Left lung (tissue), 10 donors: Measurements from ENCODE around the gene RLN2. TPM values are rescaled to one million over a fixed set of nuclear protein-coding genes. Genes with fewer than 3 reads are reported as not detected.

Source experiments
- ATAC-seq: fragments of 200-7000 bp; cut with Tn5 transposase; one replicate; pipeline ENCODE4 v1.9.1; 2020; ENCODE audit warnings: moderate library complexity
- DNase-seq, 4 donors: peaks; one replicate each; pipeline ENCODE4 v3.0.0-alpha.2; 2013 to 2020
- H3K27ac ChIP-seq, 2 donors: fragments of 200-600 bp; sonication (generic) in 1 of 2; one replicate each; pipeline versions ENCODE4 v1.5.0 to v1.8.0; 2020 to 2021
- H3K27me3 ChIP-seq, 2 donors: fragments of 200-600 bp; sonication (generic) in 1 of 2; one replicate each; pipeline versions ENCODE4 v1.5.0 to v1.8.0; 2020 to 2021
- H3K36me3 ChIP-seq, 2 donors: fragments of 200-600 bp; sonication (generic) in 1 of 2; one replicate each; pipeline versions ENCODE4 v1.5.0 to v1.8.0; 2020 to 2021
- H3K4me1 ChIP-seq, 2 donors: fragments of 200-600 bp; one replicate each; pipeline ENCODE4 v1.8.0; 2021
- H3K4me3 ChIP-seq, 2 donors: fragments of 200-600 bp; sonication (generic) in 1 of 2; one replicate each; pipeline versions ENCODE4 v1.5.0 to v1.8.0; 2020 to 2021; ENCODE audit warnings: mild to moderate bottlenecking in 1 of 2
- H3K9me3 ChIP-seq, 2 donors: fragments of 200-600 bp; sonication (generic) in 1 of 2; one replicate each; pipeline versions ENCODE4 v1.5.0 to v1.8.0; 2020 to 2021
- intact Hi-C, 2 donors: fragments of 100-400 bp; cut with DNase I; formaldehyde crosslinking; loops; one replicate each; pipeline versions ENCODE4 v1.11.2 to v1.14.2; 2022
- polyA plus RNA-seq, 6 donors: library from polyadenylated mRNA; unstranded; fragments of 120-200 nt; gene quantifications; one replicate each; pipeline ENCODE4 v1.2.1, GENCODE V29; 2013; ENCODE audit not compliant: insufficient read length in 6 of 6
- total RNA-seq, 2 donors: library from RNA; stranded (reverse); fragmentation: NEBNext Ultra II Directional; extraction: Animal tissue kit (Norgen Biotek cat#: 25700); gene quantifications; one replicate each; pipeline ENCODE4 v1.2.1, GENCODE V29; 2021
- TF ChIP-seq, protein P1 (sequence below), 2 donors: fragments of 200-600 bp; sonication (generic) in 1 of 2; IDR thresholded peaks; one replicate each; pipeline versions ENCODE4 v1.5.0 to v1.8.0; 2021; ENCODE audit warnings: antibody characterized with exemption in 2 of 2
- donor health status: DM: no; HTN: yes; CAD: no.
- donor health status: DM: no; HTN: no; CAD: no.

Gene RLN2
- total and polyA plus RNA-seq, 8 donors, result 0.55 to 3.5 (median 2.1) TPM

DNA sequence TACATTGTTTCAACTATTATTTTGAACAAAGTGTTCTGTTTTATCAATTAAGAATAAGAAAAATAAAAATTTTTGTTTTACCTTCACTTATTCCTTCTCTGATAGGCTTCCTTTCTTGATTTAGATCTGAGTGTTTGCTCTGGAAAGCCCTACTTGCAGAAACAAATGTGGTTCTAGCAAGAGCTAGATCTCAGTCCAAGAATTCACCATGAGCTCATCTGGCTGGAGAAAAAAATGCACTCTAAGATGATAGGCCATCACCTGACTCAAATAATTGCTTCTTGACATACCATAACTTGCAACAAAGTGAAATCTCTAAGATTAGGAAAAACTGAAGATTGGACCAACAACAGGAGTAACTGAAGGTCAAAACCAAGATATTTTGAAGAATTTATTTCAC is 6.3 kb upstream of the RLN2 start:
- Histone ChIP-seq H3K27ac (no peak overlapping the region), H3K4me3 (no peak overlapping the region), H3K36me3 (no peaks in the 10 kb centered on the region), H3K9me3 (peaks cover 0 to 17% of the 10 kb centered on the region in 2 donors), H3K4me1 (no peaks in the 10 kb centered on the region), H3K27me3 (no peaks in the 10 kb centered on the region)
- intact Hi-C loops, result no loop called here
- TF ChIP-seq, protein P1, sequence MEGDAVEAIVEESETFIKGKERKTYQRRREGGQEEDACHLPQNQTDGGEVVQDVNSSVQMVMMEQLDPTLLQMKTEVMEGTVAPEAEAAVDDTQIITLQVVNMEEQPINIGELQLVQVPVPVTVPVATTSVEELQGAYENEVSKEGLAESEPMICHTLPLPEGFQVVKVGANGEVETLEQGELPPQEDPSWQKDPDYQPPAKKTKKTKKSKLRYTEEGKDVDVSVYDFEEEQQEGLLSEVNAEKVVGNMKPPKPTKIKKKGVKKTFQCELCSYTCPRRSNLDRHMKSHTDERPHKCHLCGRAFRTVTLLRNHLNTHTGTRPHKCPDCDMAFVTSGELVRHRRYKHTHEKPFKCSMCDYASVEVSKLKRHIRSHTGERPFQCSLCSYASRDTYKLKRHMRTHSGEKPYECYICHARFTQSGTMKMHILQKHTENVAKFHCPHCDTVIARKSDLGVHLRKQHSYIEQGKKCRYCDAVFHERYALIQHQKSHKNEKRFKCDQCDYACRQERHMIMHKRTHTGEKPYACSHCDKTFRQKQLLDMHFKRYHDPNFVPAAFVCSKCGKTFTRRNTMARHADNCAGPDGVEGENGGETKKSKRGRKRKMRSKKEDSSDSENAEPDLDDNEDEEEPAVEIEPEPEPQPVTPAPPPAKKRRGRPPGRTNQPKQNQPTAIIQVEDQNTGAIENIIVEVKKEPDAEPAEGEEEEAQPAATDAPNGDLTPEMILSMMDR (IDR thresholded peaks at IDR 0.05), result no peak
- ATAC-seq (peak; percentile 70), DNase-seq (no peak)

DNA sequence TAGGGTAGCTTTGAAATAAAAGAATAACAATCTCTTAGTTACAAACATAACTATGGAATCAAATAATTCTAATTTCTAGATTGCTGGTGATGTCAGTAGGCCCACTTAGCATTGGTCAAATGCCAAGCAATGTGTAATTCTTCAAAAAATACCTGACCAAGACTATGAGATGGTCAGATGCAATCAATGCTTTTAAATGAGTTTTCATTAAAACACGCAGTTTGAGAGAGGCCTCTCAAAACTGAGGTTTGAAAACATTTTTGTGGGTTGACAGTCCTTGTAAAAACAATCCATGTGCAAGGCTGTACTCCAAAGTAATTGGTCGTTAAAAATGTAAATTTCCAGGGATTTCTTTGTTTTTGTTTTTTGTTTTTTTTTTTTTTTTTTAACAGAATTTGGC is 1.2 kb upstream of the RLN2 start:
- Histone ChIP-seq H3K36me3 (no peaks in the 10 kb centered on the region), H3K4me3 (no peak overlapping the region), H3K4me1 (no peaks in the 10 kb centered on the region), H3K27me3 (peaks cover 0 to 4% of the 10 kb centered on the region in 2 donors), H3K9me3 (no peaks in the 10 kb centered on the region), H3K27ac (no peak overlapping the region)
- ATAC-seq (no peak), DNase-seq (no peak)
- TF ChIP-seq, protein P1 (IDR thresholded peaks at IDR 0.05), result no peak
- intact Hi-C loops, result no loop called here

DNA sequence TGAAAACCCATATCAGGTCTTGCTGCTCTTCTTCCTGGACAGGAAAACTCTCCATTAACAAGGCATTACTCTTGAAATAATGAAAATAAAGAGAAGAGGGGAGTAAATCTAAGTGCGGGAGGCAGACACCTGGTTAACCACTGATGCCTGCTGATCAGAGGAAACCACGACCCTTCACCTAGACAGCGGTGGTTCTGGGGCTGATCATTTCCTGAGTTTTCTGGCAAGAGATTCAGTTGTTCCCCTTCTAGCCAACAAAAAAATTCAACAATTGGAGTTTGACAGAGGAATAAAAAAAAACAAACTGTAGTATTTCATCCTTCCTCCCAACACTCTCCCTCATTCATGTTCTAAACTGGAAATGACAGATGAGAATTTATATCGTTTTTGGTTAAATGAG is 3.0 kb downstream of the RLN2 start:
- no peak for DNase-seq
- no peaks in the 10 kb centered on the region for H3K4me1 ChIP-seq
- H3K27ac ChIP-seq, result no peak overlapping the region
- H3K4me3 ChIP-seq, result no peak overlapping the region
- H3K36me3 ChIP-seq, result no peaks in the 10 kb centered on the region
- TF ChIP-seq, protein P1 (IDR thresholded peaks at IDR 0.05), result no peak
- intact Hi-C loops, result no loop called here
- peaks cover 0 to 4% of the 10 kb centered on the region in 2 donors for H3K27me3 ChIP-seq
- H3K9me3 ChIP-seq, result no peaks in the 10 kb centered on the region
- ATAC-seq, result no peak

DNA sequence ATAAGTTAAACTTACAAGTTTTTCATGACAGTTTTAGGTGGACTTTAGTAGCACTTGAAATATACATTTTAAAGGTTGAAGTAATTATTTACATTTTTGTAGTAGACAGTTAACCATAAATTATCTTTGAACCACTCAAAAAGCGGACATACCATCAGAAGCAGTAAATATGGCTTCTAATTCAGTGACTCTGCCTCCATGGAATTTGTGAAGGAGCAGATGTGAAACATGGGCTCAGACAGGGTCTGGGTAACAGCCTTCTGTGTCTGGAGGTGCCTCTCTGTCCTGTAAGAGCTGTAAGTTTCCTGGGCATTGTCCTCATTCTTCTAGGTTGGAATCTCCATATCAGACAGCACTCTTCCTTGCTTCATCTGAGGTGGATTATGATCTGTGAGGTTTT is 12.4 kb downstream of the RLN2 start:
- intact Hi-C loops, result no loop called here
- Histone ChIP-seq H3K4me1 (no peaks in the 10 kb centered on the region), H3K27me3 (no peaks in the 10 kb centered on the region), H3K9me3 (no peaks in the 10 kb centered on the region), H3K36me3 (no peaks in the 10 kb centered on the region), H3K27ac (no peak overlapping the region), H3K4me3 (no peak overlapping the region)
- TF ChIP-seq, protein P1 (IDR thresholded peaks at IDR 0.05), result no peak
- no peak for ATAC-seq
- DNase-seq, result no peak

DNA sequence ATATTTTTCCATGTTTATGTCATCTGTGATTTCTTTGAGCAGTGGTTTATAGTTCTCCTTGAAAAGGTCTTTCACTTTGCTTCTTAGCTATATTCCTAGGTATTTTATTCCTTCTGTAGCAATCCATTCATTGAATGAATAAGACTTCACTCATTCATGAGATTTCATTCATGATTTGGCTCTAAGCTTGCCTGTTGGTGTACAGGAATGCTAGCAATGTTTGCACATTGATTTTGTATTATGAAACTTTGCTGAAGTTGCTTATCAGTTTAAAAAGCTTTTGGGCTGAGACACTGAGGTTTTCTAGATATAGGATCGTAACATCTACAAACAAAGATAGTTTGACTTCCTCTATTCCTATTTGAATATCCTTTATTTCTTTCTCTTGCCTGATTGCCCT is 15.9 kb downstream of the RLN2 start:
- H3K27ac ChIP-seq, result no peak overlapping the region
- TF ChIP-seq, protein P1 (IDR thresholded peaks at IDR 0.05), result no peak
- H3K27me3 ChIP-seq, result no peaks in the 10 kb centered on the region
- H3K4me1 ChIP-seq, result no peaks in the 10 kb centered on the region
- no peak overlapping the region for H3K4me3 ChIP-seq
- intact Hi-C loops, result no loop called here
- H3K9me3 ChIP-seq, result no peaks in the 10 kb centered on the region
- no peaks in the 10 kb centered on the region for H3K36me3 ChIP-seq
- ATAC-seq (no peak), DNase-seq (no peak)
